OCI-LY3 (cell line): Measurements from ENCODE around the gene SLC26A8.

Source experiments
- H2AFZ ChIP-seq: fragments of 200-600, 300-600 bp; shearing (Covaris generic); 2 replicates; pipeline ENCODE4 v1.6.0; 2014; ENCODE audit warnings: antibody characterized with exemption, low read depth, low read length
- H3K27ac ChIP-seq: fragments of 200-600, 300-600 bp; sonication (generic); 2 replicates; pipeline ENCODE4 v1.5.1; 2014; ENCODE audit warnings: mild to moderate bottlenecking, low read length, moderate library complexity, mixed read lengths
- H3K27me3 ChIP-seq: fragments of 200-600, 300-600 bp; sonication (generic); 2 replicates; pipeline ENCODE4 v1.6.1; 2014; ENCODE audit warnings: low read depth, low read length, mixed read lengths
- H3K36me3 ChIP-seq: fragments of 200-600, 300-600 bp; sonication (generic); replicated peaks from 2 replicates; pipeline ENCODE3; 2014; ENCODE audit warnings: low read depth, low read length, mixed read lengths
- H3K4me1 ChIP-seq: fragments of 300-600, 200-600 bp; sonication (generic); 2 replicates; pipeline ENCODE4 v1.6.1; 2014; ENCODE audit warnings: low read length, mixed read lengths
- H3K4me2 ChIP-seq: fragments of 200-600, 300-600 bp; sonication (generic); 2 replicates; pipeline ENCODE4 v1.6.1; 2014; ENCODE audit warnings: low read length, mixed read lengths
- H3K4me3 ChIP-seq: fragments of 300-600, 200-600 bp; sonication (generic); 2 replicates; pipeline ENCODE4 v1.5.1; 2014; ENCODE audit warnings: antibody characterized with exemption, mild to moderate bottlenecking, low read length, moderate library complexity
- H3K79me2 ChIP-seq: fragments of 300-600, 200-600 bp; shearing (Covaris generic); 2 replicates; pipeline ENCODE4 v1.6.1; 2014; ENCODE audit warnings: mild to moderate bottlenecking, low read length, mixed read lengths
- H3K9ac ChIP-seq: fragments of 300-600, 200-600 bp; shearing (Covaris generic); 2 replicates; pipeline ENCODE4 v1.6.0; 2014; ENCODE audit warnings: mild to moderate bottlenecking, low read length, moderate library complexity
- H3K9me3 ChIP-seq: fragments of 200-600, 300-600 bp; shearing (Covaris generic); 2 replicates; pipeline ENCODE4 v1.6.1; 2014; ENCODE audit warnings: low read length, mixed read lengths; ENCODE audit not compliant: insufficient read depth
- H4K20me1 ChIP-seq: fragments of 200-600, 300-600 bp; sonication (generic); 2 replicates; pipeline ENCODE4 v1.6.1; 2016; ENCODE audit warnings: low read length, mixed read lengths; ENCODE audit not compliant: insufficient read depth
- CTCF ChIP-seq: fragments of 200-600, 300-600 bp; sonication (generic); IDR thresholded peaks from 2 replicates; pipeline ENCODE4 v1.5.1; 2014; ENCODE audit warnings: antibody characterized with exemption, low read length, low read depth
- EZH2phosphoT487 ChIP-seq: fragments of 200-600 bp; shearing (Covaris generic); IDR thresholded peaks from 2 replicates; pipeline ENCODE4 v1.6.1; 2018; ENCODE audit warnings: antibody characterized with exemption, mixed run types, low read depth

Gene SLC26A8

DNA sequence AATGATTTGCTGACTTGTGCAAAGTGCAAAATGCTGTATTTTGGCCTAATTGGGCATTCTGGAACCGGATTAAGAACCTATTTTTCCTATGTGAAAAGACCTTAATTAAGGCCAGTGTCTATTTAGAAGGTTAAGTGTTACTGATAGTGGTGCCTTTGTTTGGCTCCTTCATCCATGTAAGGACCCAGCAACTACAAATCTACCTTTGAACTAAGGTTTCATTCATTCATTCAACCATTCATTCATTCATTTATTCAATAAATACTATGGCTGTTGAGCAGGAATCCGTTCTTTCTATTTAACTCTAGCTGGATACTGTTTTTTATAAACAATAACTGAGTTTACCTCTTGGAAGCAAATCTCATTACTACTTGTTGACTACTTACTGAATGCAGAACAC is 36.8 kb upstream of the SLC26A8 start:
- Histone ChIP-seq H3K4me2 (no peak overlapping the region), H4K20me1 (peaks cover 13% of the 10 kb centered on the region), H3K9ac (no peak overlapping the region), H3K4me1 (peaks cover 8% of the 10 kb centered on the region), H3K27ac (no peak overlapping the region), H3K36me3 (peaks cover 30% of the 10 kb centered on the region), H3K4me3 (no peak overlapping the region), H2AFZ (no peak overlapping the region), H3K27me3 (no peaks in the 10 kb centered on the region), H3K79me2 (peaks cover 12% of the 10 kb centered on the region), H3K9me3 (no peaks in the 10 kb centered on the region)
- no peak for TF ChIP-seq CTCF
- no peak for TF ChIP-seq EZH2phosphoT487

GRCh38 chr6:36056178-36056577 is 31.7 kb upstream of the SLC26A8 start:
- Histone ChIP-seq H3K9ac (no peak overlapping the region), H3K4me3 (no peak overlapping the region), H4K20me1 (peaks cover 8% of the 10 kb centered on the region), H3K9me3 (no peaks in the 10 kb centered on the region), H3K36me3 (peaks cover 34% of the 10 kb centered on the region), H3K4me2 (no peak overlapping the region), H3K4me1 (no peaks in the 10 kb centered on the region), H3K27me3 (no peaks in the 10 kb centered on the region), H2AFZ (no peak overlapping the region), H3K79me2 (peaks cover 13% of the 10 kb centered on the region), H3K27ac (no peak overlapping the region)
- TF ChIP-seq CTCF (no peak), EZH2phosphoT487 (no peak)

GRCh38 chr6:36054956-36055355 is 30.5 kb upstream of the SLC26A8 start:
- no peaks in the 10 kb centered on the region for H3K4me1 ChIP-seq
- H3K9me3 ChIP-seq = no peaks in the 10 kb centered on the region
- TF ChIP-seq CTCF (no peak), EZH2phosphoT487 (no peak)
- no peaks in the 10 kb centered on the region for H3K27me3 ChIP-seq
- peaks cover 23% of the 10 kb centered on the region for H3K79me2 ChIP-seq
- no peak overlapping the region for H3K4me3 ChIP-seq
- H2AFZ ChIP-seq = no peak overlapping the region
- H3K36me3 ChIP-seq = peaks cover 23% of the 10 kb centered on the region
- H4K20me1 ChIP-seq = peaks cover 9% of the 10 kb centered on the region
- no peak overlapping the region for H3K9ac ChIP-seq
- H3K4me2 ChIP-seq = no peak overlapping the region
- H3K27ac ChIP-seq = no peak overlapping the region

DNA sequence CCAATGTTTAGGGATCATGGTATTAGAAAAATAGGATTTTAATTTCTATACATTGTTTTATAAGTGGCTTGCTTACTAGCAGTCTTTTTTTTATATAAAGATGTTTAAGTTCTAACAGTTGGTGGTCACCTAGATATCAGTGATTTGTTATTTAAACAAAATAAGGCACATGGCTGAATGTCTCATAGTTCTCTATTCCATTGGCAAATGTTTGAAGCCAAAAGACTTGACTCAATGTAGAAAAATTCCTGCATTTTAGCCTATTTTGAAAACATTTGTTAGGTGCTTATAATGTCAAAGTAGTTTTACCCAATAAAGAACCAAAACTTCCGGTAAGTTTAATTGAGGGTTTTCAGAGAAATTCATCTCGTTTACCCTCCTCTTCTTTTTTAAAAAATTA is 30.0 kb upstream of the SLC26A8 start:
- no peak overlapping the region for H3K9ac ChIP-seq
- no peak overlapping the region for H3K27ac ChIP-seq
- H3K79me2 ChIP-seq = peaks cover 28% of the 10 kb centered on the region
- H3K9me3 ChIP-seq = no peaks in the 10 kb centered on the region
- no peaks in the 10 kb centered on the region for H3K27me3 ChIP-seq
- peaks cover 3% of the 10 kb centered on the region for H3K4me1 ChIP-seq
- TF ChIP-seq EZH2phosphoT487 (no peak), CTCF (no peak)
- no peak overlapping the region for H3K4me2 ChIP-seq
- no peak overlapping the region for H3K4me3 ChIP-seq
- peaks cover 18% of the 10 kb centered on the region for H3K36me3 ChIP-seq
- H2AFZ ChIP-seq = no peak overlapping the region
- peaks cover 14% of the 10 kb centered on the region for H4K20me1 ChIP-seq
